Right cardiac atrium (tissue), 5 donors: ENCODE results near the gene SCYGR8. TPM values are rescaled to one million over a fixed set of nuclear protein-coding genes. Genes with fewer than 3 reads are reported as not detected.
A peak's percentile ranks its signal among the peaks of the same experiment; 100 is the strongest.

ENCODE experiments used
- ATAC-seq, 2 donors: fragments of 200-7000 bp; cut with Tn5 transposase; one replicate each; pipeline versions ENCODE4 v1.8.0 to v1.9.1; 2020; ENCODE audit warnings: moderate library complexity in 2 of 2, mild to moderate bottlenecking in 1 of 2
- DNase-seq, 3 donors: peaks; one replicate each; pipeline ENCODE4 v3.0.0-alpha.2; 2020
- H3K27ac ChIP-seq: one replicate; pipeline ENCODE4 v1.5.1; 2013; ENCODE audit warnings: mild to moderate bottlenecking, low read length, control low read depth, moderate library complexity
- H3K27me3 ChIP-seq: one replicate; pipeline ENCODE4 v1.6.1; 2013; ENCODE audit not compliant: control insufficient read depth, insufficient read depth
- H3K4me1 ChIP-seq: one replicate; pipeline ENCODE4 v1.6.1; 2013; ENCODE audit warnings: low read length; ENCODE audit not compliant: control insufficient read depth, insufficient read depth
- H3K4me3 ChIP-seq: one replicate; pipeline ENCODE4 v1.5.1; 2013; ENCODE audit warnings: low read length, control low read depth
- H3K9me3 ChIP-seq: one replicate; pipeline ENCODE4 v1.6.1; 2013; ENCODE audit warnings: low read length; ENCODE audit not compliant: control insufficient read depth
- WGBS: extraction: QIAGEN DNeasy Blood & Tissue Kit; methylation state at CpG from one replicate; pipeline ENCODE4 v1.1.7; 2013; 5-methylcytosine and 5-hydroxymethylcytosine counted together
- intact Hi-C, 4 donors: fragments of 100-400 bp; cut with DNase I; formaldehyde crosslinking; loops; one replicate each; pipeline versions ENCODE4 v1.11.0 to v1.14.0; 2022 to 2023
- polyA plus RNA-seq: library from polyadenylated mRNA; stranded (reverse); fragments of 200-250 nt; gene quantifications from one replicate; pipeline ENCODE4 v1.2.3, GENCODE V29; 2013
- total RNA-seq, 4 donors: library from RNA; stranded (reverse); fragmentation: NEBNext Ultra II Directional; extraction: Animal tissue kit (Norgen Biotek cat#: 25700); gene quantifications; one replicate each; pipeline ENCODE4 v1.2.1, GENCODE V29; 2021
- donor health status: healthy with polysubstance abuse.
- donor health status: DM: no; HTN: yes; CAD: no.
- donor health status: DM: no; HTN: no; CAD: no.
- donor health status: DM: no; HTN: yes; CAD: no; lungs with severe emphysema.
- donor health status: DM: yes; HTN: yes; CAD: no.

The SCYGR8 gene
- total and polyA plus RNA-seq, 5 donors, result not detected

GRCh38 chr2:227783404-227784138, 37.9 kb downstream of the SCYGR8 start:
- Histone ChIP-seq H3K4me1 (no peaks in the 10 kb centered on the region), H3K4me3 (no peak overlapping the region), H3K27ac (no peak overlapping the region), H3K9me3 (no peaks in the 10 kb centered on the region), H3K27me3 (no peaks in the 10 kb centered on the region)
- 82% methylated on average over 12 of the region's 12 CpGs for WGBS
- ATAC-seq, result no peak
- DNase-seq, result no peak
- intact Hi-C loops, result no loop called here

DNA sequence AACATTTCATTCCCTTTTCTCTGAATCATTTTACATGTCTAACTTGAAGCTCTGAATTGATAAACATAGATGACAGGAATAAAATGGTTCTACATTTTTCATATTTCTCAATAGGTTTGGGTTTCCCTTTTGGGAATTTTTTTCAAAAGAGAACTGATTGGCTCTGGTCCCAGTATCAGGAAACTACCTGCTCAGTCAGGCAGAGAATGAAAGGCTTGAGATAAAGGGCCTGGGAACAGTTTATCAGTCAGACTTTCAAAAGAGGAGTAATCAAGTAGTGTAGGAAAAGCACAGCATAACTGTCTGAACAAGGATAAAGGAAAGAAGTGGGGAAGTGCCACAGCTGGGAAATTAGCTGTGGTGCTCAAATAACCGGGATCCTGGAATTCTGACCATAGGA, 39.6 kb downstream of the SCYGR8 start:
- ATAC-seq (no peak), DNase-seq (no peak)
- 30% methylated on average over 1 of the region's 1 CpG for WGBS
- Histone ChIP-seq H3K27me3 (no peaks in the 10 kb centered on the region), H3K27ac (no peak overlapping the region), H3K9me3 (no peaks in the 10 kb centered on the region), H3K4me1 (no peaks in the 10 kb centered on the region), H3K4me3 (no peak overlapping the region)
- intact Hi-C loops, result no loop called here

DNA sequence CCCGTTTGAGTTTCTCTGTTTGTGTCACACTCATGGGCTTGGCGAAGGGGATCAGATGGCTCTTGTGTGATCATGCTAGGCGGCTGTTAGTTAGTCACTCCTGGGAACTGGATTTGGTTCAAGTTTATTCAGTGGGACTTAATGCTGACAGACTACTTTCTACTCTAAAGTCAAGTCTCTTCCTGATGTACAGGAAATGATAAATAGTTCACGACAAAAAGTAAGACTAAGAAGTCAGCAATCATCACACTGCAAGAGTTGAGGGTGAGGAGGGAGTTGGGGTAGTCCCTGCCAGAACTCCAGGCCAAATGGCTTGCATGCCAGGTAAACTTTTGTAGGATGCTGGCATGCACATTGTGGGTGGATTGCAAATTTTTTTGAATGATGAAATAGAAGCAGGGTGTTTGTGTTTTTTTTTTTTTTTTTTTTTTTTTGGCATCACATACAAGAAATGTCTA, 42.9 kb downstream of the SCYGR8 start:
- WGBS, result 66% methylated on average over 4 of the region's 4 CpGs
- ATAC-seq (peak in 1 of 2 donors; percentile 78), DNase-seq (peak in 1 of 3 donors; percentile 56)

DNA sequence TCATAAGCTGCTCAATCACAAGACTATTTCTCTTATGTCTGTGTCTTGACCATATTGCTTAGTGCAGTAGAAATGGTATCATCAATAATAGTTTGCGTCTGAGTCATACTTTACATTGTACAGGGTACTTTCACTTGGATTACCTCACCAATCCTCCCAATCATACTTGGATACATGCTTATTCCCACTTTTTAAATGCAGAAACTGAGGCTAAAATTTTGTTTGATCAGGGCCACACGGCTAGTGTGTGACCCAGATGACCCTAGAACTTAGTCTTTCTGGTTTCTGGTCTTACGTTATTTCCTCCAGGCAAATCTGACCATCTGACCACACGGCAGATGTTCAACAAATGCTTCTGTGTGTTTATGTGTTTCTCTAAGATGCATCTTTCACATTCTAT, 44.1 kb downstream of the SCYGR8 start:
- Histone ChIP-seq H3K9me3 (no peaks in the 10 kb centered on the region), H3K27me3 (no peaks in the 10 kb centered on the region), H3K4me1 (no peaks in the 10 kb centered on the region), H3K27ac (no peak overlapping the region), H3K4me3 (no peak overlapping the region)
- ATAC-seq (no peak), DNase-seq (no peak)
- 69% methylated on average over 4 of the region's 4 CpGs for WGBS
- intact Hi-C loops, result no loop called here

More for the DNA sequence above, 42.9 kb downstream of the SCYGR8 start:
- H3K4me1 ChIP-seq, result no peaks in the 10 kb centered on the region
- no peaks in the 10 kb centered on the region for H3K9me3 ChIP-seq
- H3K27ac ChIP-seq, result no peak overlapping the region
- H3K4me3 ChIP-seq, result no peak overlapping the region
- H3K27me3 ChIP-seq, result no peaks in the 10 kb centered on the region
- intact Hi-C loops, result no loop called here

DNA sequence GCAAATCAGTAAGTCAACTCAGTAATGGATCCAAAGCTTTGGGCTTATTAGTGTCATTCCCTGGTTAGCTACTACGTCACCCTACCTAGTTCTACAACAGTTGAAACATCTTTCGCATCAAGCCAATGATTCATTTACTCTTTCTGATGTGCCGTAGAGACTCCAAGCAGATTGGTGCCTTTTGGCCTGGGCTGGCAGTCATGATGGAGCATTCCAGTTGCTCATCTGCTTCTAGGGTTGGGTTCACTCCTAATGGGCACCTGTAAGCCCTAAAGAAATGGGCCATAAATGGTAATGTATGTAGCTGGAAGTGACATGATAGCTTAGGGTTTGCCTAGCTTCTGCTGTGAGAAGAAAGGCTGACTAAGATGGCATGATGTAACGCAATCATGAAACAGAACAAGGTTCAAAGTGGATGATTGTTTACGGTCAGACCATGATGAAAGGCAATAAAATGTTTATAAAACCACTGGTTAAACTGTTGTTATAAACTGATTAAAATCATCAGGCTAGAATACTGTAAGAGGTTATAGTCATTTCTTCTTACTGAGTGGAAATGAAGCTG, 47.5 kb downstream of the SCYGR8 start:
- 90% methylated on average over 5 of the region's 5 CpGs for WGBS
- no peak overlapping the region for H3K4me3 ChIP-seq
- no peaks in the 10 kb centered on the region for H3K4me1 ChIP-seq
- H3K27ac ChIP-seq, result no peak overlapping the region
- H3K9me3 ChIP-seq, result no peaks in the 10 kb centered on the region
- intact Hi-C loops, result no loop called here
- ATAC-seq, result no peak
- no peak for DNase-seq
- no peaks in the 10 kb centered on the region for H3K27me3 ChIP-seq

Other genes with a start within 250 kb of the SCYGR8 start
- not detected for gene SCYGR2, start 147.0 kb upstream of the SCYGR8 start, total RNA-seq
- not detected for gene SCYGR2, start 147.0 kb upstream of the SCYGR8 start, polyA plus RNA-seq
- gene SCYGR3, start 131.1 kb upstream of the SCYGR8 start, total RNA-seq, result not detected
- gene SCYGR3, start 131.1 kb upstream of the SCYGR8 start, polyA plus RNA-seq, result not detected
- gene SCYGR4, start 128.4 kb upstream of the SCYGR8 start, total RNA-seq, result not detected
- not detected for gene SCYGR4, start 128.4 kb upstream of the SCYGR8 start, polyA plus RNA-seq
- gene SCYGR5, start 79.1 kb upstream of the SCYGR8 start, total RNA-seq, result not detected
- gene SCYGR5, start 79.1 kb upstream of the SCYGR8 start, polyA plus RNA-seq, result not detected
- gene SLC19A3, start 27.9 kb upstream of the SCYGR8 start, total RNA-seq, result 1 to 10 TPM in 2 of 4 donors, under 1 TPM in 2; 0.29 to 5.0 (median 0.87) TPM
- 3.5 TPM for gene SLC19A3, start 27.9 kb upstream of the SCYGR8 start, polyA plus RNA-seq
- not detected for gene SCYGR6, start 21.1 kb upstream of the SCYGR8 start, total RNA-seq
- gene SCYGR6, start 21.1 kb upstream of the SCYGR8 start, polyA plus RNA-seq, result not detected
- not detected for gene SCYGR7, start 17.6 kb upstream of the SCYGR8 start, total RNA-seq
- not detected for gene SCYGR7, start 17.6 kb upstream of the SCYGR8 start, polyA plus RNA-seq
- gene CCL20, start 67.9 kb downstream of the SCYGR8 start, total RNA-seq, result not detected
- not detected for gene CCL20, start 67.9 kb downstream of the SCYGR8 start, polyA plus RNA-seq
- gene DAW1, start 125.7 kb downstream of the SCYGR8 start, total RNA-seq, result under 1 TPM in 2 of 4 donors, not detected in 2; 0.15 to 0.56 TPM
- gene DAW1, start 125.7 kb downstream of the SCYGR8 start, polyA plus RNA-seq, result 0.09 TPM